ENCODE data around the gene RAB5B.

DNA sequence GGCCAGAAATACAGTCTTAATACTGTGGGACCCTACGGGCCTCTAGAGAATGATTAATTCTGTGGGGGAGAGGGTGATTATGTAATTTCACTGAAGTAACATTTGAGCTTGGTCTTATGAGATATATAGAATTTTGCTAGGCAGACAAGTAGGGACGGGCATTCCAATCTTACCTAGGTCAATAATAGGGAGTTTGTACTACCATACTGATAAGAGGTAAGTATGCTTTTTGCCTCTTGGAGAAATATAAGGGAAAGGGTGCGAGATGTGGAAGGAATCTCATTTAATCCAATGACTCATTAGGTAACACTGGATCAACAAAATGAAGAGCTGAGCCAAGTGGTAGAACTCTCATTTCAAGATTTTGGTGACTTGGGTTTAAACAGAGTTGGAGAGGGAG lies 5.2 kb downstream of the RAB5B start:
- TF ChIP-seq, protein P1, sequence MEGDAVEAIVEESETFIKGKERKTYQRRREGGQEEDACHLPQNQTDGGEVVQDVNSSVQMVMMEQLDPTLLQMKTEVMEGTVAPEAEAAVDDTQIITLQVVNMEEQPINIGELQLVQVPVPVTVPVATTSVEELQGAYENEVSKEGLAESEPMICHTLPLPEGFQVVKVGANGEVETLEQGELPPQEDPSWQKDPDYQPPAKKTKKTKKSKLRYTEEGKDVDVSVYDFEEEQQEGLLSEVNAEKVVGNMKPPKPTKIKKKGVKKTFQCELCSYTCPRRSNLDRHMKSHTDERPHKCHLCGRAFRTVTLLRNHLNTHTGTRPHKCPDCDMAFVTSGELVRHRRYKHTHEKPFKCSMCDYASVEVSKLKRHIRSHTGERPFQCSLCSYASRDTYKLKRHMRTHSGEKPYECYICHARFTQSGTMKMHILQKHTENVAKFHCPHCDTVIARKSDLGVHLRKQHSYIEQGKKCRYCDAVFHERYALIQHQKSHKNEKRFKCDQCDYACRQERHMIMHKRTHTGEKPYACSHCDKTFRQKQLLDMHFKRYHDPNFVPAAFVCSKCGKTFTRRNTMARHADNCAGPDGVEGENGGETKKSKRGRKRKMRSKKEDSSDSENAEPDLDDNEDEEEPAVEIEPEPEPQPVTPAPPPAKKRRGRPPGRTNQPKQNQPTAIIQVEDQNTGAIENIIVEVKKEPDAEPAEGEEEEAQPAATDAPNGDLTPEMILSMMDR (IDR thresholded peaks at IDR 0.05 in 4 of 5, conservative IDR thresholded peaks at IDR 0.05 in 1 of 5) = no peak
- TF ChIP-seq POLR2A (IDR thresholded peaks at IDR 0.05) = no peak
